Esophagus muscularis mucosa (tissue), 4 donors: ENCODE results near the gene TNFRSF6B. TPM values are rescaled to one million over a fixed set of nuclear protein-coding genes. Genes with fewer than 3 reads are reported as not detected.
A peak's percentile ranks its signal among the peaks of the same experiment; 100 is the strongest.

Experiments
- DNase-seq: peaks from one replicate; pipeline ENCODE4 v3.0.0-alpha.2; 2017; ENCODE audit errors: extremely low spot score
- H3K27ac ChIP-seq, 4 donors: fragments of 200-600 bp; sonication (generic); replicated peaks in 1 of 4; 1 replicate in 3 of 4; 2 replicates in 1 of 4; pipeline ENCODE4 v1.5.1; 2016 to 2019; ENCODE audit warnings: mild to moderate bottlenecking in 1 of 4
- H3K27me3 ChIP-seq, 4 donors: fragments of 200-600 bp; sonication (generic); one replicate each; pipeline versions ENCODE4 v1.5.1 to v1.6.0; 2016 to 2019
- H3K36me3 ChIP-seq, 4 donors: fragments of 200-600 bp; sonication (generic); one replicate each; pipeline ENCODE4 v1.5.1; 2016 to 2019
- H3K4me1 ChIP-seq, 4 donors: fragments of 200-600 bp; sonication (generic); one replicate each; pipeline ENCODE4 v1.5.1; 2016 to 2019
- H3K4me3 ChIP-seq, 4 donors: fragments of 200-600 bp; sonication (generic); 1 replicate in 2 of 4; 2 replicates in 2 of 4; pipeline ENCODE4 v1.5.1; 2016 to 2019; ENCODE audit warnings: mild to moderate bottlenecking in 4 of 4, moderate library complexity in 1 of 4
- H3K9me3 ChIP-seq, 4 donors: fragments of 200-600 bp; sonication (generic); 1 replicate in 3 of 4; 2 replicates in 1 of 4; pipeline ENCODE4 v1.5.1; 2016 to 2019
- CTCF ChIP-seq, 3 experiments: fragments of 200-600 bp in 2 of 3; fragments of 450-650 bp in 1 of 3; sonication (generic) in 2 of 3; IDR thresholded peaks; one replicate each; pipeline ENCODE4 v1.5.1; 2017 to 2019; ENCODE audit warnings: antibody characterized with exemption in 3 of 3, mild to moderate bottlenecking in 2 of 3, moderate library complexity in 1 of 3
- EP300 ChIP-seq: sonication (generic); formaldehyde crosslinking; IDR thresholded peaks from one replicate; pipeline ENCODE4 v1.6.1; 2017; ENCODE audit warnings: antibody characterized with exemption
- POLR2A ChIP-seq: fragments of 450-650 bp; IDR thresholded peaks from one replicate; pipeline ENCODE4 v1.6.1; 2017; ENCODE audit warnings: antibody characterized with exemption, moderate library complexity, mild to moderate bottlenecking, low read depth
- POLR2AphosphoS5 ChIP-seq, 2 donors: sonication (generic); formaldehyde crosslinking; IDR thresholded peaks; one replicate each; pipeline ENCODE4 v1.6.1; 2017; ENCODE audit warnings: antibody characterized with exemption in 2 of 2
- WGBS: methylation state at CpG from one replicate; pipeline ENCODE4 v1.1.5; 2018; 5-methylcytosine and 5-hydroxymethylcytosine counted together
- intact Hi-C: fragments of 100-400 bp; cut with DNase I; formaldehyde crosslinking; loops from one replicate; pipeline ENCODE4 v1.15.1; 2023
- total RNA-seq, 4 donors: library from RNA; depleted of rRNA; stranded (reverse); fragments of >200 nt; gene quantifications; one replicate each; pipeline versions ENCODE4 v1.1.0 to v1.2.1, GENCODE V29; 2016

The TNFRSF6B gene
- total RNA-seq, 4 donors from 2014 or later, result 5.0 to 67.8 (median 26.5) TPM

DNA sequence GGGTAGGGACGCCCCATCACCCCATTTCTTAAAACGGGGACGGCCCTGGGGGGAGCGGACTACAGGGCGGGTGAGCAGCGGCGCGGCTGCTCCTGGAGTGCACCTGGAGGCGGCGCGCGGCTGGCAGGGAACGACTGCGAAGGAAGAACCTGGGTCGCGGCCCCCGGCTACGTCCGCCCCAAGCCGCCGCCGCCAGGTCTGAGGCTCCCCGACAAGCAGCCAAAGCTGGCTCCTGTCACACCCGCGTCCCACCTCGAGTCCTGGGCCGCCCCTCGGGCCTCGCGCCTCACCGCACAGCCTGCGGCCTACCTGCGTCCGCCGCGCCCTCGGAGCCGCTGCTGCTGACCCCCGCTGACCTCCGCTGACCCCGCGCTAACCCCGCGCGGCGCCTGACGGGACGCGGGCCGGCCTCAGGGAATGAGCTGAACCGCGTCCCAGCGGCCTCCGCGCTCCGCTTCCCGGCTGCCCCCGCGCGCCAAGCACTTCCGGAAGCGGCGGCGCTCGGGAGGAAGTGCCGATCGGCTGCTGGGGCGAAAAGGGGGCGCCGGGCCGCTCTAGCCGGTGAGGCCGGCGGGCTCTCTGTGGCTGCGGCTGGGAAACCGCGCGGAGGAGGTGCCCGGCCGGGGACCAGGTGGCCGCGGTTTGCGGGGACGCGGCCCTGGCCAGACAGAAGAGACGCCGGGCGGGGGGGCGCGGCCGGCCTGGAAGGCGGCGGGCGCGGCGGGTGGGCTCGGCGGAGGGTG is 11.3 kb downstream of the TNFRSF6B start, which contains the start of the genes ARFRP1 and ZGPAT:
Gene ARFRP1, minus strand, starts transcription at position 419 of the 743 bp plus-strand sequence. CDS start 885 bp downstream, outside the sequence.
Gene ZGPAT, plus strand, starts transcription at position 482 of the 743 bp plus-strand sequence. CDS start 542 bp downstream, outside the sequence.
- Histone ChIP-seq H3K27me3 (no peaks in the 10 kb centered on the region), H3K4me1 (peaks cover 28 to 45% (median 38%) of the 10 kb centered on the region in 4 donors), H3K9me3 (no peaks in the 10 kb centered on the region), H3K27ac (peak within 1 kb of the TSS; percentile 81 to 96 (median 88)), H3K4me3 (peak within 1 kb of the TSS; percentile 73 to 99 (median 90)), H3K36me3 (peaks cover 37 to 79% (median 71%) of the 10 kb centered on the region in 4 donors)
- WGBS, result under 1% methylated on average over 24 of the region's 98 CpGs
- intact Hi-C loops, result loop anchor here (5.0 kb wide), 1 partner anchor 50 kb away; the partner anchor contains the start of gene RTEL1
- TF ChIP-seq POLR2AphosphoS5 (IDR thresholded peaks at IDR 0.05), result peak; percentile 82 to 94
- peak; percentile 24 for TF ChIP-seq POLR2A
- no peak for TF ChIP-seq EP300
- TF ChIP-seq CTCF (IDR thresholded peaks at IDR 0.05), result peak in 1 of 3 experiments; percentile 16
- peak; percentile 96 for DNase-seq

GRCh38 chr20:63708301-63709148 is 12.1 kb downstream of the TNFRSF6B start:
- Histone ChIP-seq H3K27ac (peak overlapping the region; percentile 81 to 96 (median 88)), H3K4me1 (peaks cover 28 to 45% (median 38%) of the 10 kb centered on the region in 4 donors), H3K36me3 (peaks cover 40 to 79% (median 68%) of the 10 kb centered on the region in 4 donors), H3K4me3 (peak overlapping the region; percentile 73 to 99 (median 90)), H3K9me3 (no peaks in the 10 kb centered on the region), H3K27me3 (no peaks in the 10 kb centered on the region)
- DNase-seq, result no peak
- TF ChIP-seq CTCF (IDR thresholded peaks at IDR 0.05) (no peak), POLR2AphosphoS5 (IDR thresholded peaks at IDR 0.05) (no peak), EP300 (no peak), POLR2A (no peak)
- WGBS, result 34% methylated on average over 38 of the region's 67 CpGs
- intact Hi-C loops, result loop anchor here (5.0 kb wide), 1 partner anchor 51 kb away; the partner anchor contains the start of gene RTEL1

GRCh38 chr20:63709149-63709527 is 12.7 kb downstream of the TNFRSF6B start:
- peak overlapping the region in 1 of 4 donors; percentile 96 for H3K27ac ChIP-seq
- no peaks in the 10 kb centered on the region for H3K27me3 ChIP-seq
- H3K36me3 ChIP-seq, result peaks cover 40 to 77% (median 65%) of the 10 kb centered on the region in 4 donors
- intact Hi-C loops, result loop anchor here (5.0 kb wide), 1 partner anchor 52 kb away; the partner anchor contains the start of gene RTEL1
- H3K9me3 ChIP-seq, result no peaks in the 10 kb centered on the region
- TF ChIP-seq EP300 (no peak), CTCF (IDR thresholded peaks at IDR 0.05) (no peak), POLR2A (no peak), POLR2AphosphoS5 (IDR thresholded peaks at IDR 0.05) (no peak)
- H3K4me1 ChIP-seq, result peaks cover 28 to 45% (median 38%) of the 10 kb centered on the region in 4 donors
- DNase-seq, result no peak
- 87% methylated on average over 17 of the region's 17 CpGs for WGBS
- peak overlapping the region; percentile 73 to 99 (median 90) for H3K4me3 ChIP-seq

DNA sequence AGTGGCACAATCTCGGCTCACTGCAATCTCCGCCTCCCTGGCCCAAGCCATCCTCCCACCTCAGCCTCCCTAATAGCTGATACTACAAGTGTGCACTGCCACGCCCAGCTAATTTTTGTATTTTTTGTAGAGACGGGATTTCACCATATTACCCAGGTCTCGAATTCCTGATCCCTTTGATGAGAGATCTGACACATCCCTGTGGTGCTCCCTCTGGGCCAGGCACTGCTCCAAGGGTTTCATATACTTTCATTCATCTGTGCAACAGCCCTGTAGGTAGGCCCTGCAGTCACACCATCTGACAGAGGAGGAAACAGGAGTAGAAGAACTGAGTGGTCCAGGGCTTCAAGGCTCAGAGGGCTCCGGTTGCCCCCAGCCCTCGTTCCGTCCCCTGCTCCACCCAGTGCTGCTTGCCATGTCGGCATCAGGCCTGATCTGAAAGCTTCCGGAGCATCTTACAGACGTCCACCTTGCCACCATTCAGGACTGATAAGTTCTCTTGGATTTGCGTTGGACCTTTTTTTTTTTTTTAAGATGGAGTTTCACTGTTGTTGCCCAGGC is 14.7 kb downstream of the TNFRSF6B start:
- intact Hi-C loops, result no loop called here
- WGBS, result 82% methylated on average over 12 of the region's 12 CpGs
- Histone ChIP-seq H3K27me3 (no peaks in the 10 kb centered on the region), H3K9me3 (peaks cover 0 to 14% (median 7%) of the 10 kb centered on the region in 4 donors), H3K36me3 (peaks cover 32 to 75% (median 61%) of the 10 kb centered on the region in 4 donors), H3K4me3 (no peak overlapping the region), H3K4me1 (peaks cover 25 to 38% (median 34%) of the 10 kb centered on the region in 4 donors), H3K27ac (no peak overlapping the region)
- no peak for TF ChIP-seq POLR2A
- TF ChIP-seq CTCF (IDR thresholded peaks at IDR 0.05), result no peak
- no peak for TF ChIP-seq POLR2AphosphoS5 (IDR thresholded peaks at IDR 0.05)
- no peak for TF ChIP-seq EP300
- DNase-seq, result no peak
